ENCODE data around the gene NHLRC3.

Gene NHLRC3

DNA sequence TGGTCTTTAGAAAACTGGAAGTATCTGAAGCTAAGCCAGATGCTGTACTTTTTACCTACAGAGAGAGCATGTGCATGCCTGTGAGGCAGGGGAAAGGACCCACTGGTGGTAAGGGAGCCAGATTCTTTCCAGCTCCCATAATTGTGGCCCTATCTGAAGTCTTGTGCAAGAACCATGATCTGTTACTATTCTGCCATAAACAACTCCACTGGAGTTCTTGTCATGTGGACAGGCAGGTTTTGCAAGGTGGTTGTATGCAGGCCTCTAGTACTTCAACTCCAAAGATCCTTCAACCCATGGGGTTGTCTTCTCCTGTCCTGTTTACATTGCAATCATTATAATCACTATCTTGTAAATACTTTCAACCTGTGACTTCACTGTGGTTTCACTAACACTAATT is 14.5 kb upstream of the NHLRC3 start:
- Histone ChIP-seq H3K4me1 (ENCODE audit: control insufficient read depth, insufficient read depth, low read length) (peaks cover 34% of the 10 kb centered on the region), H3K4me3 (ENCODE audit: low read depth, low read length) (no peak overlapping the region), H3K27me3 (ENCODE audit: control insufficient read depth, insufficient read depth, low read length) (no peaks in the 10 kb centered on the region), H3K9ac (ENCODE audit: low read depth, low read length) (no peak overlapping the region), H3K9me3 (ENCODE audit: control insufficient read depth, insufficient read depth, low read length) (no peaks in the 10 kb centered on the region), H3K36me3 (ENCODE audit: control insufficient read depth, insufficient read depth, low read length) (no peaks in the 10 kb centered on the region)

DNA sequence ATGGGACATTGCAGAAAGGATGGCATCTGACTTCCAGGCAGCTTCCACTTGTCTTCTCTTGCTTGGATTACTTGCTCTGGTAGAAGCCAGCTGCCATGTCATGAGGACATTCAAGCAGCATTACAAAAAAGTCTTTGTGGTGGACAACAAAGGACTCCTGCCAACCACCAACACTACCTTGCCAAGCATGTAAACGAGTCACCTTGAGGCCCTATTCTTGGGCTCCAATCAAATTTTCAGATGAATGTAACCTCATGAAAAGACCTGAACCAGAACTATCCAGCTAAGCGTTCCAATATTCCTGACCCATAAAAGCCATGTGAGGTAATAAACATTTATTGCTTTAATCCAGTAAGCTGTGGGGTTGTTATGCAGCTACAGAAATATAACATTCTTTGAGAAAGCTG is 12.8 kb upstream of the NHLRC3 start:
- peaks cover 34% of the 10 kb centered on the region for H3K4me1 ChIP-seq (ENCODE audit: control insufficient read depth, insufficient read depth, low read length)
- H3K4me3 ChIP-seq (ENCODE audit: low read depth, low read length), result no peak overlapping the region
- H3K9ac ChIP-seq (ENCODE audit: low read depth, low read length), result no peak overlapping the region
- no peaks in the 10 kb centered on the region for H3K36me3 ChIP-seq (ENCODE audit: control insufficient read depth, insufficient read depth, low read length)
- H3K9me3 ChIP-seq (ENCODE audit: control insufficient read depth, insufficient read depth, low read length), result no peaks in the 10 kb centered on the region
- H3K27me3 ChIP-seq (ENCODE audit: control insufficient read depth, insufficient read depth, low read length), result no peaks in the 10 kb centered on the region

DNA sequence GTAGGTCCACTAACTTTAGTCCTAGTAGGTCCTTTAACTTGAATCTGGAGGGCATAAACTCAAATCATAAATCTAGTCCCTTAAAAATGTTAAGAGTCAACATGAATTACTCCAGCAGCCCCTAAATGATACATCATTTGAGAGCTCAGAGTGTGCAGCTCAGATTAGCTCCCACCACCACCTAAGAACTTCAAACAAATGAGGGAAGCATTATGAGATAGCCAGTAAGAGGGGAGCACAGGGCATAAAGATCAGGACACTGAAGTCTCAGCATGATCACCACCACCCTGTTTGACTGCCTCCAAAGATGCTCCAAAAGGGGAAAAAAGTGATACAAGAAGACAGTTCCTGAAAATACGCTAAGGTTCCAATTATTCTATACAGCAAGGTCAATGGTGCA is 6.1 kb upstream of the NHLRC3 start:
- Histone ChIP-seq H3K27me3 (ENCODE audit: control insufficient read depth, insufficient read depth, low read length) (no peaks in the 10 kb centered on the region), H3K9me3 (ENCODE audit: control insufficient read depth, insufficient read depth, low read length) (no peaks in the 10 kb centered on the region), H3K4me3 (ENCODE audit: low read depth, low read length) (no peak overlapping the region), H3K36me3 (ENCODE audit: control insufficient read depth, insufficient read depth, low read length) (no peaks in the 10 kb centered on the region), H3K9ac (ENCODE audit: low read depth, low read length) (no peak overlapping the region), H3K4me1 (ENCODE audit: control insufficient read depth, insufficient read depth, low read length) (peaks cover 3% of the 10 kb centered on the region)

DNA sequence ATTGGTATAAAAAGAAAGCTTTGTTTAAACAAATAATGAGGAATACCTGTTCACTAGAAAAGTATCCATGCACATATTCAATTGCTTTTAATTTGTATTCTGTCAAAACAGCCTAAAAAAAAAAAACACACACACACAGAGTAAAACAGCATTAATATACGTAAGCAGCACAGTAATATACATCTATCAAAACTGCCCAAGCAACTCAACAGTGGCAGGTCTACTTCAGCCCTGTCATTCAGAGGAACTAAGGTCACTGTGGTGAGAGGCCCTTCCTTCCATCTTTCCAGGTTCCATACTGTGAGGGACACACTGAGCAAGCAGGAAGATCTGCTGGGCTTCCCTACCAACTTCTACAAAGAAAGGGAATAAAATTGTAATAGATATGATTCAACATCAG is 4.2 kb upstream of the NHLRC3 start:
- no peaks in the 10 kb centered on the region for H3K9me3 ChIP-seq (ENCODE audit: control insufficient read depth, insufficient read depth, low read length)
- no peak overlapping the region for H3K4me3 ChIP-seq (ENCODE audit: low read depth, low read length)
- peaks cover 4% of the 10 kb centered on the region for H3K4me1 ChIP-seq (ENCODE audit: control insufficient read depth, insufficient read depth, low read length)
- no peak overlapping the region for H3K9ac ChIP-seq (ENCODE audit: low read depth, low read length)
- no peaks in the 10 kb centered on the region for H3K36me3 ChIP-seq (ENCODE audit: control insufficient read depth, insufficient read depth, low read length)
- no peaks in the 10 kb centered on the region for H3K27me3 ChIP-seq (ENCODE audit: control insufficient read depth, insufficient read depth, low read length)

GRCh38 chr13:39035204-39035603 is 3.1 kb upstream of the NHLRC3 start:
- Histone ChIP-seq H3K4me1 (ENCODE audit: control insufficient read depth, insufficient read depth, low read length) (peaks cover 5% of the 10 kb centered on the region), H3K27me3 (ENCODE audit: control insufficient read depth, insufficient read depth, low read length) (no peaks in the 10 kb centered on the region), H3K9ac (ENCODE audit: low read depth, low read length) (no peak overlapping the region), H3K36me3 (ENCODE audit: control insufficient read depth, insufficient read depth, low read length) (no peaks in the 10 kb centered on the region), H3K9me3 (ENCODE audit: control insufficient read depth, insufficient read depth, low read length) (no peaks in the 10 kb centered on the region), H3K4me3 (ENCODE audit: low read depth, low read length) (peak overlapping the region; percentile 84)

GRCh38 chr13:39035799-39036198 is 2.5 kb upstream of the NHLRC3 start:
- no peaks in the 10 kb centered on the region for H3K9me3 ChIP-seq (ENCODE audit: control insufficient read depth, insufficient read depth, low read length)
- peaks cover 5% of the 10 kb centered on the region for H3K4me1 ChIP-seq (ENCODE audit: control insufficient read depth, insufficient read depth, low read length)
- no peaks in the 10 kb centered on the region for H3K27me3 ChIP-seq (ENCODE audit: control insufficient read depth, insufficient read depth, low read length)
- H3K36me3 ChIP-seq (ENCODE audit: control insufficient read depth, insufficient read depth, low read length), result no peaks in the 10 kb centered on the region
- peak overlapping the region; percentile 84 for H3K4me3 ChIP-seq (ENCODE audit: low read depth, low read length)
- no peak overlapping the region for H3K9ac ChIP-seq (ENCODE audit: low read depth, low read length)

DNA sequence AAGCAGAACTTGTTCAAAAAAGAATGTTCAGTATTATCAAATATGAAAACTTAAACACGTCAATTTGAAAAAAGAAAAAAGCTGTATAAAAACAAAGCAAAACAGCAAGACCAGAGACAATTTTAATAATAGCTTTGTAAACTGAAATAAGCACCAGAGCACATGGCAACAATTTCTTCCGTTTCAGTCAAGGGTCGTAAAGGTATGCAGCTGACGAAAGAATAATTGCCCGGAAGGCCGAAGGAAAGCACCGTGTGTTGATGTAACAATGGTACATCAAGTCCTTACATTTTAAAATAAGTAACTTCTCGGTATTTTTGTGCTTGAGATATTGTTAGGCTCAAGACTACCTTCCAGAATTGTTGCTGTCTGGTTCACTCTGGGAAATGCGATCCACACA is 2.0 kb upstream of the NHLRC3 start:
- Histone ChIP-seq H3K27me3 (ENCODE audit: control insufficient read depth, insufficient read depth, low read length) (no peaks in the 10 kb centered on the region), H3K4me1 (ENCODE audit: control insufficient read depth, insufficient read depth, low read length) (peaks cover 5% of the 10 kb centered on the region), H3K9me3 (ENCODE audit: control insufficient read depth, insufficient read depth, low read length) (no peaks in the 10 kb centered on the region), H3K36me3 (ENCODE audit: control insufficient read depth, insufficient read depth, low read length) (no peaks in the 10 kb centered on the region), H3K9ac (ENCODE audit: low read depth, low read length) (peak overlapping the region; percentile 83), H3K4me3 (ENCODE audit: low read depth, low read length) (peak overlapping the region; percentile 84)

DNA sequence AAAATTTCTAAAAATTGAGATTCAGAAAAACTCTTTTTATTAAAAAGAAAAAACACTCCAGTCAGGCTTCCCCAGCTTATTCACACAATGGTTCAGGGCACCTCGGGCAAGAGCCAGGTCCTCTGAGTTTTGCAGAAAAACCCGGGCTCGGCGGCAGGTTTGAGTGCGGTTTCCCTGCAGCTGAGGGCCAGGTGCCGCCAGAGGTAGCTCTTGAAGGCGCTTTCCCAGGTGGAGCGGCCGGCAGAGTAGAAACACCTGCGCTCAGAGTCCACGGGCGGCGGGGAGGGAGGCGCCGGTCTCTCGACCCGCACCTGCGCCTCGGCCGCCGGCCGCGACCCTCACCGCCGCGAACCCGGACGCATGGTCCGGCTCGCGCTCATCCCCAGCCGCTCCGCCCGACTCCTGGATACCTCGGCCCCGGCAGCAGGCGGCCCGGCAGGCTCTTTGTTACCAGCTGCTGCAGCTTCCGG is 811 bp upstream of the NHLRC3 start:
- H3K9ac ChIP-seq (ENCODE audit: low read depth, low read length), result peak overlapping the region; percentile 83
- H3K36me3 ChIP-seq (ENCODE audit: control insufficient read depth, insufficient read depth, low read length), result no peaks in the 10 kb centered on the region
- no peaks in the 10 kb centered on the region for H3K9me3 ChIP-seq (ENCODE audit: control insufficient read depth, insufficient read depth, low read length)
- peak overlapping the region; percentile 84 for H3K4me3 ChIP-seq (ENCODE audit: low read depth, low read length)
- peaks cover 5% of the 10 kb centered on the region for H3K4me1 ChIP-seq (ENCODE audit: control insufficient read depth, insufficient read depth, low read length)
- H3K27me3 ChIP-seq (ENCODE audit: control insufficient read depth, insufficient read depth, low read length), result no peaks in the 10 kb centered on the region

- H3K36me3 ChIP-seq (ENCODE audit: control insufficient read depth, insufficient read depth, low read length), result no peaks in the 10 kb centered on the region
- H3K4me3 ChIP-seq (ENCODE audit: low read depth, low read length), result peak overlapping the region; percentile 84
- no peaks in the 10 kb centered on the region for H3K27me3 ChIP-seq (ENCODE audit: control insufficient read depth, insufficient read depth, low read length)
- peak overlapping the region; percentile 48 for H3K9ac ChIP-seq (ENCODE audit: low read depth, low read length)
- no peaks in the 10 kb centered on the region for H3K9me3 ChIP-seq (ENCODE audit: control insufficient read depth, insufficient read depth, low read length)
- H3K4me1 ChIP-seq (ENCODE audit: control insufficient read depth, insufficient read depth, low read length), result peaks cover 5% of the 10 kb centered on the region
These were observed 344 bp downstream of the NHLRC3 start for GRCh38 chr13:39038569-39039030.

DNA sequence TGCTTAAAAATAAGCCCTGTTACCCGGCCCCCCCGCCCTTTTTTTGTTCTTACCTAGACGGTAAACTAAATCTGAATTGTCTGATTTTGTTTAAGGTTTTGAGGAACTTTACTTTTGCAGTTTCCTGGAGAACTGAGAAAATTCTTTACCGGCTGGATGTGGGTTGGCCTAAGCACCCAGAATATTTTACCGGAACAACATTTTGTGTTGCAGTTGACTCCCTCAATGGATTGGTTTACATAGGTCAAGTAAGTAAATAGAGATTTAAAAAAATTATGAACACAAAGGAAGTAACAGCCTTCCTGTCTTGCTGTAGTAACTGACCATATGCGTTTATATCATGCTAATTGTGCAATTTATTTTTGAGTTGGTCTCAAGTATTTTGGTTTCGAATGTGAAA is 785 bp downstream of the NHLRC3 start:
- peaks cover 5% of the 10 kb centered on the region for H3K4me1 ChIP-seq (ENCODE audit: control insufficient read depth, insufficient read depth, low read length)
- no peak overlapping the region for H3K9ac ChIP-seq (ENCODE audit: low read depth, low read length)
- H3K4me3 ChIP-seq (ENCODE audit: low read depth, low read length), result peak overlapping the region; percentile 84
- H3K36me3 ChIP-seq (ENCODE audit: control insufficient read depth, insufficient read depth, low read length), result no peaks in the 10 kb centered on the region
- no peaks in the 10 kb centered on the region for H3K9me3 ChIP-seq (ENCODE audit: control insufficient read depth, insufficient read depth, low read length)
- no peaks in the 10 kb centered on the region for H3K27me3 ChIP-seq (ENCODE audit: control insufficient read depth, insufficient read depth, low read length)

DNA sequence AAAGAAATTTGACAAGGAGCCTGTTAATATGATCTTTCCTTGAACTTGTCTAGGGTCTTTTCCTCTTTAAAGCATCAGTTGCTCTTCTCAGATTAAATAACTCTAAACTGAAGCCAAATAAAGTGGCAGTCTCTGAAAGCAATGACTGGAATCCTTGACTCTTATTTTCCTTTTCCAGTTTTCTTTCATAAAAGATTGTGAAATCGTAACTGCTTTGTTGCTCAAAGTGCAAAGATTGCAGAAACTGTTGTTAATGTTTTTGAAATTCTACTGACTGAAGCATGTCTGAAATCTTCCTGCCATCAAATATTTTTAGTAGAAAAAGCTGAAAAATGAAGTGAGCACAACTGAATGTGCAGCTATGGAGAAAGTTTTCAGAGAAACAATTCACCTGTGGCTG is 1.9 kb downstream of the NHLRC3 start:
- no peaks in the 10 kb centered on the region for H3K9me3 ChIP-seq (ENCODE audit: control insufficient read depth, insufficient read depth, low read length)
- no peaks in the 10 kb centered on the region for H3K27me3 ChIP-seq (ENCODE audit: control insufficient read depth, insufficient read depth, low read length)
- no peak overlapping the region for H3K4me3 ChIP-seq (ENCODE audit: low read depth, low read length)
- H3K36me3 ChIP-seq (ENCODE audit: control insufficient read depth, insufficient read depth, low read length), result no peaks in the 10 kb centered on the region
- H3K4me1 ChIP-seq (ENCODE audit: control insufficient read depth, insufficient read depth, low read length), result peaks cover 2% of the 10 kb centered on the region
- no peak overlapping the region for H3K9ac ChIP-seq (ENCODE audit: low read depth, low read length)

- no peaks in the 10 kb centered on the region for H3K36me3 ChIP-seq (ENCODE audit: control insufficient read depth, insufficient read depth, low read length)
- H3K4me1 ChIP-seq (ENCODE audit: control insufficient read depth, insufficient read depth, low read length), result peaks cover 3% of the 10 kb centered on the region
- H3K9ac ChIP-seq (ENCODE audit: low read depth, low read length), result no peak overlapping the region
- H3K27me3 ChIP-seq (ENCODE audit: control insufficient read depth, insufficient read depth, low read length), result no peaks in the 10 kb centered on the region
- H3K9me3 ChIP-seq (ENCODE audit: control insufficient read depth, insufficient read depth, low read length), result no peaks in the 10 kb centered on the region
- no peak overlapping the region for H3K4me3 ChIP-seq (ENCODE audit: low read depth, low read length)
These were observed 6.3 kb downstream of the NHLRC3 start for GRCh38 chr13:39044536-39044935.
